ENCODE data around the gene SH3BP1.
A peak's percentile ranks its signal among the peaks of the same experiment; 100 is the strongest.
"Not testable (repeated sequence)": the region's sequence is repeated elsewhere in the genome, so short reads cannot be mapped to it uniquely, and the experiment has no call there.

Gene SH3BP1

GRCh38 chr22:37633625-37634416, 5.6 kb upstream of the SH3BP1 start:
- peak; percentile 47 for DNase-seq

GRCh38 chr22:37634417-37634924, 5.0 kb upstream of the SH3BP1 start:
- DNase-seq = no peak

DNA sequence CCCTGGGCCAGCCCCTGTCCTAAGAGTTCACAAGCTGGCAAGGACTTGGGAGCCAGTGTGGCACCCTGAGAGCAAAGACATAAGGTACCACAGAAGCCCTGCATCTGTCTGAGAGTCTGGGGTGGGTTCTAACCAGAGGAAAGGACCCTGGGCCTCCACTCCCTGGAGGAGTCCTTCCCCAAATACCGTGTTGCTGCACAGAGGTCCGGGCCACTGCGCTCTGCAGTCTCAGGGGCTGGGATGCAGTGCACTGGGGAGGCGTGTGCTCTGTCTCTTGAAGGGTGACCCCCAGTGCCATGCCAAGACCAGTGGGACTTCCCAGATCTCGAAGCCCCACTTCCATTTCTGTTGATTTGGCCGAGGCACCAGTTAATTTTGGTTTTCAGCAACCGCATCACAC, 4.3 kb upstream of the SH3BP1 start:
- DNase-seq = no peak

DNA sequence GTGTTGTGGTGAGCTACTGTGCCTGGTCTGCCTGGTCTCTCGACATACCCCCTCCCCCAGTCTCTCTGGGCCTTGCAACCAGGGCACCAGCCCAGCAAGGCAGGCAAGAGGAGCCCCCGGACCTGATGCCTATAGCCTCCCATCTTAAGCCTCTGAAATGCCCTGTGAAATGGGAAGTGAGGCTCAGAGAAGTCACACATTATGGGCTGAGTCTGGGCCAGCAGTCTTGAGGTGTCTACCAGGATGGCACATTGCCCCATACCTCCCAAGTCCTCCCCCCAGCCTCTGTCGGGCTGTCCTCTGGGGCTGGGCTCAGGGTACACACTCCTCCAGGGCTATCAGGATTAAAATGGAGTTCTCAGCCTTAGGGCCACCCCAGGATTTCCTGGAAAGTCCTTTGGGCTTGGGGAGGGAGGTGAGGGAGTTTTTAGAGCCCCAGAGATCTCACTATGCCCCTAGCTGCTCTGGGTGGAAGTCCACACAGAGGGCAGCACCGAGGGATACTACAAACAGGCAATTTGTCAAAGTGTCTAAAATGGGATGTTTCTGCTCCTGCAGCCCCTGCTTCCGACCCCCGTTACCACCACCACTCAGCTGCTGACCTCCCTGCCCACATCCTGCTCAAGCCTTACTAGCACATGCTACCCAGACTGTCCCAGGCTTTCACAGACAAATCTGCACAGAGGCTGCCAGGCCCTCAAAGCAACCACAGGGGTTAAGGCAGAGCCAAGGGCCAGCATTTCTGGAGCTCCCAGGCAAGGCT, 3.1 kb upstream of the SH3BP1 start:
- no peak for DNase-seq

DNA sequence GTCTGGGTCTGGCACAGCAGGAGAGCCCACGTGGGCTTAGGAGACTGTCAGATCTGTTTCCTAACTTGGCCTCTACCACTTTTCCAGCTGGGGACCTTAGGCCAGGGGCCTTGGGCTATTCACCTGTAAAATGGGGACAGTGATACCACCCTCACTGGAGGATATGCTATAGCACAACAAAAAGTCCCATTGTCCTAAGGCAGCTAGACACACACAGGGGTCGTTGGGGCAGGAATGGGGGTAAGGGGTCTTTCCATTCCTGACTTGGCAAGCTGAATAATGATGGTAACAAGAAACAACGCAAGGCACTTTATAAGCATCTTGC, 2.6 kb upstream of the SH3BP1 start:
- DNase-seq = no peak

DNA sequence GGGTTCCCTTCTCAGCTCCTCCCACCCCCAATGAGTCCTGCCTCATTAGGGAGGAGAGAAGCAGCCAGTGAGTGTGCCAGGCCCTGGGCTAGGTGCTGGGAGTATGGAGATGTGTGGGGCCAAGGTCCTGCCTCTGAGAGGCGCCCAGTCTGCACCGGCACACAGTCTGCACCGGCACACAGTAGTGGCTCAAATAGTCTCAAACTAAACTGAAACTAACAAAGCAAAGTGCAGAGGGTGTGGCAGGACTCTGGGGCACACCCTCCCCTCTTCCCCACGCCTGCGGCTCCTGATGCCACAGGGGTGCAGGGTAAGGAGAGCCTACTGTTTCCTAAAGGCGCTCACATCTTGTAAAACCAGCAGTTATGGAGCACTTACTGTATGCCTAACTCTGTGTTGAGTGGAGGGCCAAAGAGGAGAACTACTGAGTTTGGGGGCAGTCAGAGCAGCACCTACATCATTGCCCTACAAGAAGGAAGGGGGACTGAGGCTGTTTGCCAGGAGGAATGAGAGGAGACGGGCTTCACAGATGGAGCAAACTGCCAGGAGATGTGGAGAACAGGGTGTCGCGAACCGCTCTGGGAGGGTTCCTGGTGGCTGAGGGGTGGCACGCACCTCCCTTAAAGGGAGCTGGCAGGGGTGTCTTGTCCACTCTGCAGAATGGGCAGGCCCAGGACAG, 939 bp upstream of the SH3BP1 start:
- DNase-seq = no peak

- DNase-seq = no peak
Observed at GRCh38 chr22:37639771-37640590, 512 bp downstream of the SH3BP1 start.

- no peak for DNase-seq
Observed at GRCh38 chr22:37640591-37641560, 1.4 kb downstream of the SH3BP1 start.

DNA sequence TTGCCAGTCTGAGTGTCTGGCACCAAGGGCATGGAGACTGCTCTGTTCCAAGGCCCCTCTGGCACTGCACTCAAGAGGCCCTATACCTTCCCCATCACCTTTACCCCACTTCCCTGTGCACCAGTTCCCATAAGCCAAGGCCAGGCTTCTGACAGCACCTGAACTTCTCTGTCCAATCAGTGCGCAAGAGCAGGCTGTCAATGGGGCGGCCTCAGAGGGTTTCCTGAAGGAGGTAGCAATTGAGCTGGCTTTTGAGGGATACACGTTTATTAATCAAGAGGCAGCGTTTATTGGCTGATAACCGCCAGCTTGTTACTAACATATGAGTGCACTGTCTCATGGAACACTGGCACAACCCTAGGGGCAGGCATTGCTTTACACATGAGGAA, 2.1 kb downstream of the SH3BP1 start:
- no peak for DNase-seq

DNA sequence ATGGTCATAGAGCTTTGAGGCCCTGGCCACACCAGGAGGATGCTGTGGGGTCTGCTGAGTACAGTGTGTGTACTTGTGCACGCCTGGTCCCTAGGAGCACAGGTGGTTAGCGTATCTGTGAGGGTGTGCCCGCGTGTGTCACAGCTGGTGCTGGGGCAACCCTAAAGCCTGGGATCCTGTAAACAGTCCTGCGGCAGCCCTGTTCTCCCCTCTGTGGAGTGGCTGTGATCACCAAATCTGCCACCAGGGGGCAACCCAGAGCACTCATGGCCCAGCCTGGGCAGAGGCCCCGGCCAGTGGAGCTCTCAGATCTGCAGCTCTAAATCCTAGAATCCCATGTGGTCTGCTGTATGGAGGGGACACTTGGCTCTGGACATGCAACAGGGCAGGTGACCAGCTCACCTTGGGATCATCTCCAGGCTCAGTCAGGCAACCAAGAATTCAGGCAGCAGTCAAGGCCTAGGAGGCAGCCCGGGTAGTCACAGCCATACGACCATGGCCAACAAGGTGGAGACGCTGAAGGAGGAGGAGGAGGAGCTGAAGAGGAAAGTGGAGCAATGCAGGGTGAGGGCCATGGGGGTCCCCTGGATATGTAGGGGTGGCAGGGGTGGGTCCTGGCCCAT, 3.9 kb downstream of the SH3BP1 start:
- no peak for DNase-seq

DNA sequence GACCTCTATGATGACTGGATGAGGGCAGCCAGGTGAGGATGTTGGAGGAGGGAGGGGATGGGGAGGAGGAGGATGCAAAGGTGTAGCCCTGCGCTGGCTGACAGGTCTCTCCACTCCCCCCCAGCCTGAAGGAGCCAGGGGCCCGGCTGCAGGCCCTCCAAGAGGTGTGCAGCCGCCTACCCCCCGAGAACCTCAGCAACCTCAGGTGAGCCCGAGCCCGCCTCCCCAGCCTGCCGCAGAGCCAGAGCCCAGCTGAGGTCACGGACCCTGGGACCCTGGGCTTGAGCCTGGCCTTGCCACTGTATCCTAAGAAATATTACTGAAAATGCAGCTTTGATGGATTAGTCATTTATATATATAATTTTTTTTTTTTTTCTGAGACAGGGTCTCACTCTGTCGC, 7.8 kb downstream of the SH3BP1 start:
- DNase-seq = no peak

- DNase-seq = no peak
Observed at GRCh38 chr22:37647928-37648327, 8.5 kb downstream of the SH3BP1 start.

DNA sequence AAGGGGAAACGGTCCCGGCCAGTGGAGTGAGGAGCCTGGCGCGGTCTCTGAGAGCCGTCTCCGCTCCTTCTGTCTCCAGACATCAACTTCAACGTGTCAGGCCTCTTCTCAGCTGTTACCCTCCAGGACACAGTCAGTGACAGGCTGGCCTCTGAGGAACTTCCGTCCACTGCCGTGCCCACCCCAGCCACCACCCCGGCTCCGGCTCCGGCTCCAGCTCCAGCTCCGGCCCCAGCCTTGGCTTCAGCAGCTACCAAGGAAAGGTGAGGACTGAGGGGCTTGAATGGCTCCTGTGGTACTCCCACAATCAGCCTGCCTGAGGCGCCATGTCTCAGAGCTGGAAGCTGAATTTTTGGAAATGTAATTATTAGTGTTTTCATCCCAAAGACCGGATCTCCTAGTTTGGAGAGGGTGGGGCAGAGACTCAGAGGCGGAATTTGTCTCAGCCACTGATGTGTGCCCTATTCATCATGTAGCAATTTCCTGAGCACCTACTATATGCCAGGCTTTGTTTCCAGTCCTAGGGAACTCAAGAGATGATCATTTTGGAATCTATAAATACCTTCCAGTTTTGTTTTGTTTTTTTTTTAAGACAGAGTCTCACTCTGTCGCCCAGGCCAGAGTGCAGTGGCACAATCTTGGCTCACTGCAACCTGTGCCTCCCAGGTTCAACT, 11.1 kb downstream of the SH3BP1 start:
- DNase-seq = no peak

- DNase-seq = no peak
Observed at GRCh38 chr22:37654563-37655251, 15.2 kb downstream of the SH3BP1 start.

DNA sequence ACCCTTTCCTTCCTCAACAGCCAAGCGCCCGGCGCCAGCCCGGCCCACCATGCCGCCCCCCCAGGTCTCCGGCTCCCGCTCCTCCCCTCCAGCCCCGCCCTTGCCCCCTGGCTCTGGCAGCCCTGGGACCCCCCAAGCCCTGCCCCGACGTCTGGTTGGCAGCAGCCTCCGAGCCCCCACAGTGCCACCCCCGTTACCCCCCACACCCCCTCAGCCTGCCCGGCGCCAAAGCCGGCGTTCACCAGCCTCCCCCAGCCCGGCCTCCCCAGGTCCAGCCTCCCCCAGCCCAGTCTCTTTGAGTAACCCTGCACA, 15.7 kb downstream of the SH3BP1 start:
- no peak for DNase-seq

GRCh38 chr22:37656583-37656982, 17.1 kb downstream of the SH3BP1 start:
- not testable (repeated sequence) for DNase-seq

- DNase-seq = no peak
Observed at GRCh38 chr22:37657590-37658132, 18.2 kb downstream of the SH3BP1 start.

DNA sequence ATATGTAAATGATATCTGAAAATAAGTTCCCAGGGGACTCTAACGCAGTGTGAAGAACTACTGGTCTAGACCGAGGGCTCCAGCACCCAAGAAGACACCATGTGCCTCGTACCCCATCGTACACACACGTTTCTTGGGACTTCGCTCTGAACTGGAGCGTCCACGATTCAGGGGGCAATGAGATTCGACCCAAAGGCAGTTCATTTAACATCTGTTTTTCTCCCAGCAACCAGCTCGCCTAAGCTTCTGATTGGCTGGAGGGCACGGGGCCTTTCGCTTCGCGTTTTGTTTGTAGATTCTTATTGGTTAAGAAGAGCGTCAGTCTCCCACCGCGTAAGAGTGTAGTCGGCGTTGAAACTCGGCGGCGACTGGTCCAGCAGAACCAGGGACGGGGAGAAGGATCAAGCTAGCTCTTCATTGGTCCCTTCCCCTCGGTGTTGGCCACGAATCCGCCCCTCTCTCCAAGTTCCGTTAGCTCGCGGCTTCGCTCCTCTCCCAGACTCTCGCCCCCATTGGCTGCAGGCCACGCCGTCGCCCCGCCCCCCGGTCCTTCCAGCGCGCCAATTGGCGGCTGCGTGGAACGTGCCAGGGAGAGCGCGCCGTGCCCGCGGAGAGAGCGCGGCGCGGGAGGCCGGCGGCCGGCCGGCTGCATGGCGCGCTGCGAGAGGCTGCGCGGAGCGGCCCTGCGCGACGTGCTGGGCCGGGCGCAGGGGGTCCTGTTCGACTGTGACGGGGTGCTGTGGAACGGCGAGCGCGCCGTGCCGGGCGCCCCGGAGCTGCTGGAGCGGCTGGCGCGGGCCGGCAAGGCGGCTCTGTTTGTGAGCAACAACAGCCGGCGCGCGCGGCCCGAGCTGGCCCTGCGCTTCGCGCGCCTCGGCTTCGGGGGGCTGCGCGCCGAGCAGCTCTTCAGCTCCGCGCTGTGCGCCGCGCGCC, 18.9 kb downstream of the SH3BP1 start, which contains the start of gene PDXP:
Gene PDXP, plus strand, starts transcription at position 591 of the 933 bp plus-strand sequence. Its CDS starts 60 bp downstream, at position 651.
- DNase-seq = peak; percentile 95

Measured in activated gamma-delta T cell (primary cell).